GM18909 (cell line): ENCODE measurements around the gene CDHR1.
"Not testable (repeated sequence)": the region's sequence is repeated elsewhere in the genome, so short reads cannot be mapped to it uniquely, and the experiment has no call there.

Source experiments
- ATAC-seq: cut with Tn5 transposase; IDR thresholded peaks from one replicate; pipeline ENCODE4 v1.9.1; 2021; ENCODE audit warnings: mild to moderate bottlenecking; ENCODE audit not compliant: unreplicated experiment, poor library complexity

CDHR1 gene

GRCh38 chr10:84194424-84195043 is at the start of gene CDHR1:
Gene CDHR1 (plus strand): TSS chr10:84194537. CDS start chr10:84194761, 224 bp downstream.
- peak; percentile 81 for ATAC-seq

- no peak for ATAC-seq
Observed at GRCh38 chr10:84147347-84147746, 47.0 kb upstream of the CDHR1 start.

GRCh38 chr10:84148006-84148597 is 46.2 kb upstream of the CDHR1 start:
- ATAC-seq: peak; percentile 62

- ATAC-seq: no peak
Observed at GRCh38 chr10:84149854-84150253, 44.5 kb upstream of the CDHR1 start.

GRCh38 chr10:84152769-84153168 is 41.6 kb upstream of the CDHR1 start:
- no peak for ATAC-seq

- ATAC-seq: no peak
Observed at GRCh38 chr10:84155521-84155920, 38.8 kb upstream of the CDHR1 start.

GRCh38 chr10:84156009-84156408 is 38.3 kb upstream of the CDHR1 start:
- ATAC-seq: no peak

- no peak for ATAC-seq
Observed at GRCh38 chr10:84156768-84157167, 37.6 kb upstream of the CDHR1 start.

GRCh38 chr10:84158061-84158460 is 36.3 kb upstream of the CDHR1 start:
- no peak for ATAC-seq

GRCh38 chr10:84158550-84158949 is 35.8 kb upstream of the CDHR1 start:
- no peak for ATAC-seq

GRCh38 chr10:84159076-84159685 is 35.2 kb upstream of the CDHR1 start:
- ATAC-seq: no peak

GRCh38 chr10:84160663-84161362 is 33.5 kb upstream of the CDHR1 start:
- no peak for ATAC-seq

- ATAC-seq: no peak
Observed at GRCh38 chr10:84163996-84164395, 30.3 kb upstream of the CDHR1 start.

GRCh38 chr10:84164442-84164841 is 29.9 kb upstream of the CDHR1 start:
- ATAC-seq: no peak

GRCh38 chr10:84166620-84167288 is 27.6 kb upstream of the CDHR1 start:
- ATAC-seq: peak; percentile 61

GRCh38 chr10:84167289-84167653 is 27.1 kb upstream of the CDHR1 start:
- peak; percentile 27 for ATAC-seq

- not testable (repeated sequence) for ATAC-seq
Observed at GRCh38 chr10:84168382-84168781, 26.0 kb upstream of the CDHR1 start.

- not testable (repeated sequence) for ATAC-seq
Observed at GRCh38 chr10:84171237-84171636, 23.1 kb upstream of the CDHR1 start.

- ATAC-seq: peak; percentile 32
Observed at GRCh38 chr10:84171700-84172466, 22.5 kb upstream of the CDHR1 start.
